Measurements from ENCODE around the gene CCDC92B.
A peak's percentile ranks its signal among the peaks of the same experiment; 100 is the strongest.
"Not testable (repeated sequence)": the region's sequence is repeated elsewhere in the genome, so short reads cannot be mapped to it uniquely, and the experiment has no call there.

The CCDC92B gene

GRCh38 chr17:2683912-2684311, 65.5 kb downstream of the CCDC92B start:
- no peak for TF ChIP-seq CTCF (IDR thresholded peaks at IDR 0.05; ENCODE audit: low read depth, low read length)
- no peak overlapping the region for H3K4me3 ChIP-seq (replicated peaks in 1 of 2; ENCODE audit: low read depth in 2 of 2, low read length in 2 of 2)
- DNase-seq (ENCODE audit: low read depth in 2 of 2): no peak

GRCh38 chr17:2682176-2682938, 67.1 kb downstream of the CCDC92B start:
- no peak overlapping the region for H3K4me3 ChIP-seq (replicated peaks in 1 of 2; ENCODE audit: low read depth in 2 of 2, low read length in 2 of 2)
- no peak for TF ChIP-seq CTCF (IDR thresholded peaks at IDR 0.05; ENCODE audit: low read depth, low read length)
- DNase-seq (ENCODE audit: low read depth in 2 of 2): peak in 1 of 2 donors; percentile 43

GRCh38 chr17:2681650-2682049, 67.8 kb downstream of the CCDC92B start:
- H3K4me3 ChIP-seq (replicated peaks in 1 of 2; ENCODE audit: low read depth in 2 of 2, low read length in 2 of 2): no peak overlapping the region
- TF ChIP-seq CTCF (IDR thresholded peaks at IDR 0.05; ENCODE audit: low read depth, low read length): no peak
- no peak for DNase-seq (ENCODE audit: low read depth in 2 of 2)

- H3K4me3 ChIP-seq (replicated peaks in 1 of 2; ENCODE audit: low read depth in 2 of 2, low read length in 2 of 2): no peak overlapping the region
- no peak for DNase-seq (ENCODE audit: low read depth in 2 of 2)
- TF ChIP-seq CTCF (IDR thresholded peaks at IDR 0.05; ENCODE audit: low read depth, low read length): no peak
Measured at GRCh38 chr17:2680961-2681360, 68.5 kb downstream of the CCDC92B start.

DNA sequence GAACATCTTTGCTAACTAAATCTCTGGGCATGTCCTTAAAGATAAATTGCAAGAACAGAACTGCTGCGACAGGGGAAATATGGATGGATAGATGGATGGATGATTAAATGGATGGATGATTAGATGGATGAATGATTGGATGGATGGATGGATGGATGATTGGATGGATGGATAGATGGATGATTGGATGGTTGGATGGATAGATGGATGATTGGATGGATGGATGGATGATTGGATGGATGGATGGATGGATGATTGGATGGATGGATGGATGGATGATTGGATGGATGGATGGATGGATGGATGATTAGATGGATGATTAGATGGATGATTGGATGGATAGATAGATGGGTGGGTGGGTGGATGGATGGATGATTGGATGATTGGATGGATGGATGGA, 70.2 kb downstream of the CCDC92B start:
- H3K4me3 ChIP-seq (replicated peaks in 1 of 2; ENCODE audit: low read depth in 2 of 2, low read length in 2 of 2); DNase-seq (ENCODE audit: low read depth in 2 of 2): not testable (repeated sequence)

All from cardiac fibroblast (primary cell).